Thyroid gland (tissue), 4 donors: Measurements from ENCODE around the gene TCL1A. TPM values are rescaled to one million over a fixed set of nuclear protein-coding genes. Genes with fewer than 3 reads are reported as not detected.
A peak's percentile ranks its signal among the peaks of the same experiment; 100 is the strongest.

Source experiments
- DNase-seq, 2 donors: peaks; one replicate each; pipeline ENCODE4 v3.0.0-alpha.2; 2019
- H3K27ac ChIP-seq, 3 donors: fragments of 200-600 bp; sonication (generic); 1 replicate in 2 of 3; 2 replicates in 1 of 3; pipeline ENCODE4 v1.5.1; 2016 to 2019; ENCODE audit warnings: mild to moderate bottlenecking in 1 of 3, moderate library complexity in 1 of 3
- H3K27me3 ChIP-seq: fragments of 200-600 bp; sonication (generic); one replicate; pipeline ENCODE4 v1.5.1; 2019
- H3K36me3 ChIP-seq, 2 donors: fragments of 200-600 bp; sonication (generic); one replicate each; pipeline ENCODE4 v1.5.1; 2016 to 2019
- H3K4me1 ChIP-seq, 2 donors: fragments of 200-600 bp; sonication (generic); one replicate each; pipeline ENCODE4 v1.5.1; 2017 to 2019
- H3K4me3 ChIP-seq, 3 donors: fragments of 200-600 bp; sonication (generic); replicated peaks in 1 of 3; 1 replicate in 2 of 3; 2 replicates in 1 of 3; pipeline ENCODE4 v1.5.1; 2016; ENCODE audit warnings: mild to moderate bottlenecking in 1 of 3
- H3K9me3 ChIP-seq: fragments of 200-600 bp; sonication (generic); one replicate; pipeline ENCODE4 v1.5.1; 2017
- POLR2A ChIP-seq, 2 donors: fragments of 450-650 bp; IDR thresholded peaks; one replicate each; pipeline ENCODE4 v1.6.1; 2017; ENCODE audit warnings: antibody characterized with exemption in 2 of 2, mild to moderate bottlenecking in 2 of 2, moderate library complexity in 1 of 2
- WGBS, 2 donors: methylation state at CpG; one replicate each; pipeline ENCODE4 v1.1.5; 2017; 5-methylcytosine and 5-hydroxymethylcytosine counted together
- intact Hi-C: fragments of 100-400 bp; cut with DNase I; formaldehyde crosslinking; loops from one replicate; pipeline ENCODE4 v1.15.1; 2023
- total RNA-seq, 4 donors: library from RNA; depleted of rRNA; stranded (reverse); fragments of >200 nt; gene quantifications; one replicate each; pipeline ENCODE4 v1.2.3, GENCODE V29; 2016
- TF ChIP-seq, protein P1 (sequence below), 6 experiments: fragments of 200-600 bp in 3 of 6; fragments of 450-650 bp in 3 of 6; sonication (generic) in 3 of 6; IDR thresholded peaks; one replicate each; pipeline ENCODE4 v1.5.1; 2016 to 2019; ENCODE audit warnings: antibody characterized with exemption in 6 of 6, mild to moderate bottlenecking in 2 of 6, inconsistent platforms in 1 of 6, moderate library complexity in 1 of 6

TCL1A gene
- total RNA-seq, 4 donors from 2014 or later: not detected

DNA sequence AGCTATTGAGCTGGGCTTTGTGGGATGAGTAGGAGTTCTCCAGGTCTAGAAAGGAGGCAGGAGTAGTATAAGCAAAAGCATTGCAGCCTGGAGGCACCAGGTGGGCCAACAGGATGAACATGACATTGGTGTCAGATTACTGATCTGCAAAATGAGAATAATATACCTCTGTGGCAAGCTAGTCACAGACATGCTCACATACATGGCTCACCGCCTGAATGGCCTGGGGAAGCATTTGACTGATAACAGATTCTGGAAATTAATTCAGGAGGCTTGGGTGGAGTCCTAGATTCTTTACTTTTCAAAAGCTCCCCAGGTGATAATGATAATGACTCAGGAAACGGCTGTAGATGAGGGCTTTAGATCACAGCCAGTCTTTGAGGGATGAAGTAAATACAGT is 27.0 kb downstream of the TCL1A start:
- H3K9me3 ChIP-seq: no peaks in the 10 kb centered on the region
- H3K36me3 ChIP-seq: no peaks in the 10 kb centered on the region
- intact Hi-C loops: no loop called here
- no peaks in the 10 kb centered on the region for H3K27me3 ChIP-seq
- WGBS, 2 donors: 75 to 77% methylated on average over 2 of the region's 2 CpGs
- DNase-seq: no peak
- H3K27ac ChIP-seq: no peak overlapping the region
- H3K4me3 ChIP-seq: no peak overlapping the region
- no peaks in the 10 kb centered on the region for H3K4me1 ChIP-seq
- TF ChIP-seq, protein P1, sequence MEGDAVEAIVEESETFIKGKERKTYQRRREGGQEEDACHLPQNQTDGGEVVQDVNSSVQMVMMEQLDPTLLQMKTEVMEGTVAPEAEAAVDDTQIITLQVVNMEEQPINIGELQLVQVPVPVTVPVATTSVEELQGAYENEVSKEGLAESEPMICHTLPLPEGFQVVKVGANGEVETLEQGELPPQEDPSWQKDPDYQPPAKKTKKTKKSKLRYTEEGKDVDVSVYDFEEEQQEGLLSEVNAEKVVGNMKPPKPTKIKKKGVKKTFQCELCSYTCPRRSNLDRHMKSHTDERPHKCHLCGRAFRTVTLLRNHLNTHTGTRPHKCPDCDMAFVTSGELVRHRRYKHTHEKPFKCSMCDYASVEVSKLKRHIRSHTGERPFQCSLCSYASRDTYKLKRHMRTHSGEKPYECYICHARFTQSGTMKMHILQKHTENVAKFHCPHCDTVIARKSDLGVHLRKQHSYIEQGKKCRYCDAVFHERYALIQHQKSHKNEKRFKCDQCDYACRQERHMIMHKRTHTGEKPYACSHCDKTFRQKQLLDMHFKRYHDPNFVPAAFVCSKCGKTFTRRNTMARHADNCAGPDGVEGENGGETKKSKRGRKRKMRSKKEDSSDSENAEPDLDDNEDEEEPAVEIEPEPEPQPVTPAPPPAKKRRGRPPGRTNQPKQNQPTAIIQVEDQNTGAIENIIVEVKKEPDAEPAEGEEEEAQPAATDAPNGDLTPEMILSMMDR (IDR thresholded peaks at IDR 0.05): no peak

DNA sequence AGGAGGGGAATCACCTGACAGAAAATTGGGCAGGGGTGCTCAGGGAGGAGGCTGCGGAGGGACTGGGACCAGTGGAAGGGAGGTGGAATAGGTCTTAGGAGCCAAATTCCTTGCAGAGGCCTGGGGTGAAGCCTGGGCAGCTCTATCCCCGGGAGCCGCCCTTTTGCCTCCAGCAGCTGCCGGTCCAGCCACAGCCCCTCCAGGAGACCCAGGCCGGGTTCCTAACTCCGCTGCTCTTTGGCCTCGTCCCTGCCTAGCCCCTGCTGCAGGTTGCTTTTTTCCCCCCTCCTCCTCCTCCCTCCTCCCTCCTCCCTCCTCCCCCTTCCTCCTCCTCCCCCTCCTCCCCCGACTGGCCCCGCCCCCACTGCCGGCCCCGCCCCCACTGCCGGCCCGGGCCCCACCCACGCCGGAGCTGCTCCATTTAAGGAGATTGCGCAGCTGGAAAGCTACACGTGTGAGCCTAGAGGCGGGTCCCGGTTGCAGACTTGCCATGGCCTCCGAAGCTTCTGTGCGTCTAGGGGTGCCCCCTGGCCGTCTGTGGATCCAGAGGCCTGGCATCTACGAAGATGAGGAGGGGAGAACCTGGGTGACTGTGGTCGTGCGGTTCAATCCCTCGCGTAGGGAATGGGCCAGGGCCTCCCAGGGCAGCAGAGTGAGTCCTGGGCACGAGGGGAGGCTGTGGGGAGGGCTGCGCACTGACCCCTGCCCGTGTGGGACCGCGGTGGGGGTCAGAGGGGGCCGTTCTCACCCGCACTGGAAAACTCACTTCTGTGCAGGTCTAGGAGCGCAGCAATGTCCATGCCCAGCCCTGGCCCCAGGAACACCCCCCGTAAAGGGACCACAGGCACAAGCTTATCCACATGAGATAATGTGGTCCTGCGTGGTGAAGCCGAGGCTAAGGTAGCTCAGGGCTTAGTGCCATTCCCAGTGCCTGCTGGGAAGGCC is 27.7 kb downstream of the TCL1A start, which contains the start of gene TCL1B:
Gene TCL1B, plus strand, starts transcription at position 449 of the 945 bp plus-strand sequence. Its CDS starts 42 bp downstream, at position 491.
- DNase-seq: no peak
- intact Hi-C loops: no loop called here
- no peak within 1 kb of the TSS for H3K4me3 ChIP-seq
- H3K4me1 ChIP-seq: no peaks in the 10 kb centered on the region
- no peaks in the 10 kb centered on the region for H3K27me3 ChIP-seq
- H3K27ac ChIP-seq: no peak within 1 kb of the TSS
- no peaks in the 10 kb centered on the region for H3K36me3 ChIP-seq
- no peak for TF ChIP-seq POLR2A (IDR thresholded peaks at IDR 0.05)
- TF ChIP-seq, protein P1 (IDR thresholded peaks at IDR 0.05): no peak
- H3K9me3 ChIP-seq: no peaks in the 10 kb centered on the region
- 84 to 85% methylated on average over 34 to 35 of the region's 38 CpGs for WGBS, 2 donors

DNA sequence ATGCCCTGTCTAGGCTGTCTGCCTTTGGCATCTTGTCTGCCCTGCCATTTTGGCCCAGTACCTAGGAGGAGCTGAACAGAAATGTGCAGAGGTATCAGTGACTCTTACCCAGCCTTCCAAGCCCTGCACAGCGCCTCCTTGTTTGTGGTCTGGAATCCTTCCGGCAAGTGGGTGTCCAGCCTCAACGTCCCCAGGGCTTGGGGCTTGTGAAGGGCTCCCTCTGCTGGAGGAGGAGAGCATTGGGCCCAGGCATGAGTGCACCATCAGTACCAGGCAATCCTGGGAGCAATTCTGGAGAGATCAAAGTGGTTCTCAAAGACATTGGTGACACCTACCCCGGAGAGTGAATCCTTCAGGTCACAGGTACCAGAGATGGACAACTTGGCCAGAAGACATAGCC is 30.1 kb downstream of the TCL1A start:
- Histone ChIP-seq H3K4me1 (no peaks in the 10 kb centered on the region), H3K27me3 (no peaks in the 10 kb centered on the region), H3K9me3 (no peaks in the 10 kb centered on the region), H3K4me3 (no peak overlapping the region), H3K27ac (no peak overlapping the region), H3K36me3 (no peaks in the 10 kb centered on the region)
- WGBS, 2 donors: 54 to 58% methylated on average over 4 of the region's 4 CpGs
- TF ChIP-seq, protein P1 (IDR thresholded peaks at IDR 0.05): peak in 1 of 6 experiments; percentile 11
- no peak for TF ChIP-seq POLR2A (IDR thresholded peaks at IDR 0.05)
- no peak for DNase-seq
- intact Hi-C loops: no loop called here

DNA sequence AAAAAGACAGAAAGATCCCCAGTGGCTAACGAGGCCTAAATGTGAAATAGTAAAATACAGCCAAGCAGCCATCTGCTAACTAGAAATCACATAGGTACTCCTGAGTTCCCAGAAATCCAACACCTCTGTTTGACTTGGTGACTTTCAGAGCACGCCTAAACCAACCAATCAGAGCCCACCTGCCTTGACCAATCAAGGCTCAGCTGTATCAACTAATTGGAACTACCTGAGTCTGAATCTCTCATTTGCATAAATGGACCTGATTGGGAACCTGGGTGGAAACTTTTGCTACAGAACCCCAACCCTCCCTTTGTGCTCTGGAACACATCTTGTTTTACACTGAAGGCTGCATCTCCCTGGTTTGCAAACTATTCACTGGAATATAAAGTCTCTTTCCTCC is 32.8 kb downstream of the TCL1A start:
- DNase-seq: no peak
- Histone ChIP-seq H3K27ac (no peak overlapping the region), H3K27me3 (no peaks in the 10 kb centered on the region), H3K36me3 (no peaks in the 10 kb centered on the region), H3K9me3 (no peaks in the 10 kb centered on the region), H3K4me1 (no peaks in the 10 kb centered on the region), H3K4me3 (no peak overlapping the region)
- TF ChIP-seq, protein P1 (IDR thresholded peaks at IDR 0.05): no peak
- TF ChIP-seq POLR2A (IDR thresholded peaks at IDR 0.05): no peak
- WGBS, 2 donors: 81 to 93% methylated on average over 2 of the region's 2 CpGs
- intact Hi-C loops: no loop called here
